IMR-90 (cell line): ENCODE data around the gene RFPL4AL1. TPM values are rescaled to one million over a fixed set of nuclear protein-coding genes. Genes with fewer than 3 reads are reported as not detected.

Experiments
- ATAC-seq: fragments of 200-7000 bp; cut with Tn5 transposase; 2 replicates; pipeline ENCODE4 v1.9.1; 2020; ENCODE audit warnings: low read depth, mild to moderate bottlenecking, moderate library complexity
- BruUV-seq: library from RNA; stranded (reverse); fragments of 400-500 nt; replicated peaks from 2 replicates; lab custom pipeline; 2021; lab: Mats Ljungman, UMichigan
- CTCF ChIA-PET: fragments of 300-600 bp; formaldehyde crosslinking; extraction: SDS; loops from one replicate; lab custom pipeline; 2021; ENCODE audit warnings: antibody characterized with exemption; lab: Yijun Ruan, JAX
- POLR2A ChIA-PET: fragments of 300-600 bp; sonication (Branson Sonifier 250); formaldehyde crosslinking; loops from one replicate; lab custom pipeline; 2022; ENCODE audit warnings: antibody characterized with exemption; ENCODE audit not compliant: unreplicated experiment; lab: Charles Lee
- DNase-seq: peaks from one replicate; pipeline ENCODE4 v3.0.0; 2013
- H2AFZ ChIP-seq: replicated peaks from 2 replicates; pipeline ENCODE3; 2013; ENCODE audit warnings: low read length, mild to moderate bottlenecking; ENCODE audit not compliant: poor library complexity
- H2AK5ac ChIP-seq: 2 replicates; pipeline ENCODE4 v1.6.1; 2013; ENCODE audit warnings: low read depth, low read length, inconsistent platforms
- H2AK9ac ChIP-seq: replicated peaks from 2 replicates; pipeline ENCODE3; 2013; ENCODE audit warnings: mild to moderate bottlenecking, low read depth, low read length, moderate library complexity; ENCODE audit not compliant: poor library complexity
- H2BK120ac ChIP-seq: 2 replicates; pipeline ENCODE4 v1.6.1; 2013; ENCODE audit warnings: low read depth, low read length, inconsistent platforms
- H2BK15ac ChIP-seq: 3 replicates; pipeline ENCODE4 v1.6.1; 2013; ENCODE audit warnings: low read depth, low read length, inconsistent platforms
- H2BK20ac ChIP-seq: 2 replicates; pipeline ENCODE4 v1.6.1; 2013; ENCODE audit warnings: low read depth, mild to moderate bottlenecking, inconsistent platforms, low read length, moderate library complexity
- H2BK5ac ChIP-seq: 2 replicates; pipeline ENCODE4 v1.6.1; 2013; ENCODE audit warnings: mild to moderate bottlenecking, low read depth, low read length, inconsistent platforms; ENCODE audit not compliant: poor library complexity, severe bottlenecking
- H3K14ac ChIP-seq: replicated peaks from 2 replicates; pipeline ENCODE4 v1.6.1; 2013; ENCODE audit warnings: low read depth, low read length, inconsistent platforms
- H3K18ac ChIP-seq: 2 replicates; pipeline ENCODE4 v1.6.1; 2013; ENCODE audit warnings: low read depth, low read length, control low read depth
- H3K23ac ChIP-seq: 2 replicates; pipeline ENCODE4 v1.6.1; 2013; ENCODE audit warnings: low read depth, low read length, inconsistent platforms
- H3K27ac ChIP-seq: 2 replicates; pipeline ENCODE4 v1.5.1; 2013; ENCODE audit warnings: mild to moderate bottlenecking, control low read depth, low read length; ENCODE audit not compliant: insufficient read depth
- H3K27me3 ChIP-seq: 2 replicates; pipeline ENCODE4 v1.6.1; 2013; ENCODE audit warnings: low read length; ENCODE audit not compliant: control insufficient read depth, insufficient read depth
- H3K36me3 ChIP-seq: 2 replicates; pipeline ENCODE4 v1.6.1; 2013; ENCODE audit warnings: low read length, mixed read lengths; ENCODE audit not compliant: control insufficient read depth, insufficient read depth
- H3K4ac ChIP-seq: 2 replicates; pipeline ENCODE4 v1.6.1; 2013; ENCODE audit warnings: low read depth, low read length, inconsistent platforms
- H3K4me1 ChIP-seq: 2 replicates; pipeline ENCODE4 v1.6.1; 2013; ENCODE audit warnings: low read length, mixed read lengths; ENCODE audit not compliant: control insufficient read depth, insufficient read depth
- H3K4me2 ChIP-seq: 2 replicates; pipeline ENCODE4 v1.6.1; 2013; ENCODE audit warnings: low read depth, mild to moderate bottlenecking, control low read depth, low read length, moderate library complexity
- H3K4me3 ChIP-seq: 2 replicates; pipeline ENCODE4 v1.5.1; 2013; ENCODE audit warnings: low read depth, mild to moderate bottlenecking, control low read depth, low read length, moderate library complexity; ENCODE audit not compliant: insufficient read depth
- H3K56ac ChIP-seq: 2 replicates; pipeline ENCODE4 v1.6.1; 2013; ENCODE audit warnings: low read length, inconsistent platforms; ENCODE audit not compliant: insufficient read depth; ENCODE audit errors: extremely low read depth
- H3K79me1 ChIP-seq, 2 experiments: 2 replicates each; pipeline ENCODE4 v1.6.1; 2013; ENCODE audit warnings: low read length in 2 of 2, inconsistent platforms in 1 of 2, low read depth in 1 of 2
- H3K9ac ChIP-seq: 2 replicates; pipeline ENCODE4 v1.6.1; 2013; ENCODE audit warnings: low read depth, low read length, control low read depth
- H3K9me1 ChIP-seq: 2 replicates; pipeline ENCODE4 v1.6.1; 2013; ENCODE audit warnings: low read length, inconsistent platforms; ENCODE audit not compliant: insufficient read depth
- H3K9me3 ChIP-seq: 2 replicates; pipeline ENCODE4 v1.6.1; 2013; ENCODE audit warnings: low read length; ENCODE audit not compliant: control insufficient read depth, insufficient read depth
- H4K20me1 ChIP-seq: 2 replicates; pipeline ENCODE4 v1.6.1; 2013; ENCODE audit warnings: low read length, inconsistent platforms; ENCODE audit not compliant: insufficient read depth
- H4K5ac ChIP-seq: 2 replicates; pipeline ENCODE4 v1.6.1; 2013; ENCODE audit warnings: mild to moderate bottlenecking, low read depth, low read length, control low read depth
- H4K8ac ChIP-seq, 2 experiments: 2 replicates each; pipeline ENCODE4 v1.6.1; 2013; ENCODE audit warnings: low read depth in 2 of 2, low read length in 2 of 2, control low read depth in 1 of 2, inconsistent platforms in 1 of 2
- H4K91ac ChIP-seq: 2 replicates; pipeline ENCODE4 v1.6.1; 2013; ENCODE audit warnings: low read depth, low read length, inconsistent platforms; ENCODE audit not compliant: insufficient read depth
- BHLHE40 ChIP-seq: fragments of 150-350 bp; IDR thresholded peaks from 2 replicates; pipeline ENCODE4 v1.6.1; 2016; ENCODE audit warnings: mild to moderate bottlenecking, low read depth, low read length
- MAFK ChIP-seq: IDR thresholded peaks from 2 replicates; pipeline ENCODE4 v1.6.1; 2012; ENCODE audit warnings: low read depth, low read length, improper control_type of control experiment
- NFE2L2 ChIP-seq: fragments of 150-350 bp; IDR thresholded peaks from 2 replicates; pipeline ENCODE4 v1.6.1; 2016; ENCODE audit warnings: low read depth, mild to moderate bottlenecking, low read length
- SMC3 ChIP-seq: fragments of 150-350 bp; IDR thresholded peaks from 2 replicates; pipeline ENCODE4 v1.6.1; 2016; ENCODE audit warnings: low read depth, mild to moderate bottlenecking, antibody characterized with exemption, low read length, moderate library complexity
- WGBS, 2 experiments: methylation state at CpG; one replicate each; pipeline versions ENCODE4 v1.1.5 to v1.1.7; 2013; ENCODE audit warnings: missing lambda C conversion rate in 2 of 2; ENCODE audit not compliant: insufficient read length in 1 of 2; ENCODE audit errors: extremely low coverage in 2 of 2; 5-methylcytosine and 5-hydroxymethylcytosine counted together
- dilution Hi-C: fragments of 300-500 bp; cut with HindIII; formaldehyde crosslinking; loops from one replicate; pipeline ENCODE4 v1.14.3; 2018; ENCODE audit warnings: low sequenced_read_pairs; ENCODE audit not compliant: unreplicated experiment
- in situ Hi-C: fragments of 300-500 bp; cut with MboI; formaldehyde crosslinking; loops from 3 replicates; pipeline ENCODE4 v1.14.3; 2019; ENCODE audit warnings: low sequenced_read_pairs, inconsistent platforms, mixed read lengths
- intact Hi-C: fragments of 100-400 bp; cut with micrococcal nuclease; formaldehyde crosslinking; loops from 2 replicates; pipeline ENCODE4 v1.10.0; 2022
- polyA plus RNA-seq, 3 experiments: library from polyadenylated mRNA; depleted of rRNA; stranded (reverse); fragments of >200 nt; gene quantifications; 2 replicates each; pipeline ENCODE4 v1.2.3, GENCODE V29; 2012; ENCODE audit warnings: low replicate concordance in 1 of 3
- total RNA-seq: library from RNA; depleted of rRNA; stranded (reverse); fragments of >200 nt; gene quantifications from 2 replicates; pipeline ENCODE4 v1.2.3, GENCODE V29; 2012
- TF ChIP-seq, protein P1 (sequence below): conservative IDR thresholded peaks from 2 replicates; pipeline ENCODE4 v1.5.1; 2012; ENCODE audit warnings: mild to moderate bottlenecking, low read depth, low read length, improper control_type of control experiment
- TF ChIP-seq, protein P2 (sequence below): fragments of 150-350 bp; IDR thresholded peaks from 2 replicates; pipeline ENCODE4 v1.6.1; 2017; ENCODE audit warnings: mild to moderate bottlenecking, antibody characterized with exemption, low read length, low read depth

The RFPL4AL1 gene
- total and polyA plus RNA-seq, 2 of the 4 experiments (the other 2 are of a cell fraction) = not detected

- ATAC-seq (no peak), DNase-seq (peak; percentile 33)
- Histone ChIP-seq H2BK5ac (no peak overlapping the region), H3K4me1 (no peaks in the 10 kb centered on the region), H3K27me3 (no peaks in the 10 kb centered on the region), H2BK15ac (no peak overlapping the region), H4K8ac (no peak overlapping the region), H3K4me3 (no peak overlapping the region), H4K20me1 (no peaks in the 10 kb centered on the region), H3K4me2 (no peak overlapping the region; the same call in 1 of the 2 replicates), H3K18ac (no peak overlapping the region), H2BK20ac (no peak overlapping the region), H3K56ac (no peak overlapping the region), H3K23ac (no peak overlapping the region), H2AK9ac (no peak overlapping the region), H2AFZ (peak overlapping the region; percentile 58), H3K9me1 (no peaks in the 10 kb centered on the region), H2BK120ac (no peak overlapping the region), H3K79me1 (no peaks in the 10 kb centered on the region), H3K36me3 (no peaks in the 10 kb centered on the region), H3K27ac (no peak overlapping the region), H3K14ac (no peak overlapping the region), H3K9me3 (peaks cover 21% of the 10 kb centered on the region), H4K91ac (no peak overlapping the region), H3K4ac (no peak overlapping the region), H4K5ac (no peak overlapping the region), H2AK5ac (no peak overlapping the region), H3K9ac (no peak overlapping the region)
- BruUV-seq = no TSS peak
- dilution Hi-C loops = no loop called here
- TF ChIP-seq NFE2L2 (no peak), MAFK (no peak), BHLHE40 (no peak), SMC3 (peak; percentile 23; the same call in 1 of the 2 replicates)
- TF ChIP-seq, protein P1, sequence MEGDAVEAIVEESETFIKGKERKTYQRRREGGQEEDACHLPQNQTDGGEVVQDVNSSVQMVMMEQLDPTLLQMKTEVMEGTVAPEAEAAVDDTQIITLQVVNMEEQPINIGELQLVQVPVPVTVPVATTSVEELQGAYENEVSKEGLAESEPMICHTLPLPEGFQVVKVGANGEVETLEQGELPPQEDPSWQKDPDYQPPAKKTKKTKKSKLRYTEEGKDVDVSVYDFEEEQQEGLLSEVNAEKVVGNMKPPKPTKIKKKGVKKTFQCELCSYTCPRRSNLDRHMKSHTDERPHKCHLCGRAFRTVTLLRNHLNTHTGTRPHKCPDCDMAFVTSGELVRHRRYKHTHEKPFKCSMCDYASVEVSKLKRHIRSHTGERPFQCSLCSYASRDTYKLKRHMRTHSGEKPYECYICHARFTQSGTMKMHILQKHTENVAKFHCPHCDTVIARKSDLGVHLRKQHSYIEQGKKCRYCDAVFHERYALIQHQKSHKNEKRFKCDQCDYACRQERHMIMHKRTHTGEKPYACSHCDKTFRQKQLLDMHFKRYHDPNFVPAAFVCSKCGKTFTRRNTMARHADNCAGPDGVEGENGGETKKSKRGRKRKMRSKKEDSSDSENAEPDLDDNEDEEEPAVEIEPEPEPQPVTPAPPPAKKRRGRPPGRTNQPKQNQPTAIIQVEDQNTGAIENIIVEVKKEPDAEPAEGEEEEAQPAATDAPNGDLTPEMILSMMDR = peak; percentile 21; the same call in 1 of the 2 replicates
- TF ChIP-seq, protein P2, sequence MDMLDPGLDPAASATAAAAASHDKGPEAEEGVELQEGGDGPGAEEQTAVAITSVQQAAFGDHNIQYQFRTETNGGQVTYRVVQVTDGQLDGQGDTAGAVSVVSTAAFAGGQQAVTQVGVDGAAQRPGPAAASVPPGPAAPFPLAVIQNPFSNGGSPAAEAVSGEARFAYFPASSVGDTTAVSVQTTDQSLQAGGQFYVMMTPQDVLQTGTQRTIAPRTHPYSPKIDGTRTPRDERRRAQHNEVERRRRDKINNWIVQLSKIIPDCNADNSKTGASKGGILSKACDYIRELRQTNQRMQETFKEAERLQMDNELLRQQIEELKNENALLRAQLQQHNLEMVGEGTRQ = peak; percentile 38; the same call in 1 of the 2 replicates
- in situ Hi-C loops = no loop called here
- CTCF ChIA-PET = no interaction called here
- 45% methylated on average over 6 of the region's 20 CpGs; no CpG with 5 or more reads in 1 of the 2 experiments for WGBS, 2 experiments
- POLR2A ChIA-PET = no interaction called here
- intact Hi-C loops = no loop called here
Observed at GRCh38 chr19:55809381-55810058, 40.6 kb downstream of the RFPL4AL1 start.
